Testis (tissue), 3 donors: ENCODE results near the gene CASP7. TPM values are rescaled to one million over a fixed set of nuclear protein-coding genes. Genes with fewer than 3 reads are reported as not detected.

Experiments used
- DNase-seq: peaks from one replicate; pipeline ENCODE4 v3.0.0-alpha.2; 2019
- H3K27ac ChIP-seq, 2 donors: fragments of 200-600 bp; sonication (generic); one replicate each; pipeline ENCODE4 v1.5.1; 2019
- H3K27me3 ChIP-seq: fragments of 200-600 bp; sonication (generic); one replicate; pipeline ENCODE4 v1.5.1; 2019
- H3K36me3 ChIP-seq: fragments of 200-600 bp; sonication (generic); one replicate; pipeline ENCODE4 v1.5.1; 2017; ENCODE audit warnings: low read depth; ENCODE audit errors: missing control alignments
- H3K4me1 ChIP-seq: fragments of 200-600 bp; sonication (generic); one replicate; pipeline ENCODE4 v1.5.1; 2019
- H3K4me3 ChIP-seq, 2 donors: fragments of 200-600 bp; sonication (generic); one replicate each; pipeline ENCODE4 v1.5.1; 2017 to 2019
- H3K9me3 ChIP-seq: fragments of 200-600 bp; sonication (generic); one replicate; pipeline ENCODE4 v1.5.1; 2017
- CTCF ChIP-seq, 3 experiments: fragments of 450-650 bp in 2 of 3; fragments of 200-600 bp in 1 of 3; sonication (generic) in 1 of 3; IDR thresholded peaks; one replicate each; pipeline ENCODE4 v1.5.1; 2016 to 2019; ENCODE audit warnings: antibody characterized with exemption in 3 of 3, mild to moderate bottlenecking in 2 of 3, moderate library complexity in 1 of 3
- POLR2A ChIP-seq: fragments of 450-650 bp; IDR thresholded peaks from one replicate; pipeline ENCODE4 v1.6.1; 2017; ENCODE audit warnings: antibody characterized with exemption, mild to moderate bottlenecking, moderate library complexity
- WGBS, 2 donors: methylation state at CpG; one replicate each; pipeline ENCODE4 v1.1.5; 2018; 5-methylcytosine and 5-hydroxymethylcytosine counted together
- intact Hi-C: fragments of 100-400 bp; cut with DNase I; formaldehyde crosslinking; loops from one replicate; pipeline ENCODE4 v1.15.1; 2023; ENCODE audit warnings: low total_unique reads
- polyA plus RNA-seq: library from polyadenylated mRNA; stranded (reverse); fragments of 350-450 nt; fragmentation: Illumina TruSeq; extraction: RNeasy Lipid Tissue Mini Kit (QIAGEN cat#74804); gene quantifications from one replicate; pipeline ENCODE4 v1.2.3, GENCODE V29; 2014; ENCODE audit warnings: low read depth, low replicate concordance; ENCODE audit not compliant: insufficient read depth
- total RNA-seq, 2 donors: library from RNA; depleted of rRNA; stranded (reverse); fragments of >200 nt; gene quantifications; one replicate each; pipeline ENCODE4 v1.2.3, GENCODE V29; 2016

The CASP7 gene
- total and polyA plus RNA-seq, 3 donors from 2014 or later: 7.5 to 12.7 (median 11.8) TPM

GRCh38 chr10:113656896-113657295 is 22.8 kb upstream of the CASP7 start:
- no peaks in the 10 kb centered on the region for H3K27me3 ChIP-seq
- TF ChIP-seq CTCF (IDR thresholded peaks at IDR 0.05) (no peak), POLR2A (no peak)
- H3K4me3 ChIP-seq: no peak overlapping the region
- no peaks in the 10 kb centered on the region for H3K9me3 ChIP-seq
- no peak overlapping the region for H3K27ac ChIP-seq
- DNase-seq: no peak
- no peaks in the 10 kb centered on the region for H3K36me3 ChIP-seq
- intact Hi-C loops: no loop called here
- H3K4me1 ChIP-seq: no peaks in the 10 kb centered on the region
- WGBS, 2 donors: 48 to 73% methylated on average over 2 of the region's 2 CpGs

- DNase-seq: no peak
- no peaks in the 10 kb centered on the region for H3K27me3 ChIP-seq
- intact Hi-C loops: no loop called here
- no peaks in the 10 kb centered on the region for H3K4me1 ChIP-seq
- H3K36me3 ChIP-seq: no peaks in the 10 kb centered on the region
- no peak overlapping the region for H3K4me3 ChIP-seq
- H3K27ac ChIP-seq: no peak overlapping the region
- no peaks in the 10 kb centered on the region for H3K9me3 ChIP-seq
- no peak for TF ChIP-seq CTCF (IDR thresholded peaks at IDR 0.05)
- TF ChIP-seq POLR2A: no peak
These were observed 22.2 kb upstream of the CASP7 start for GRCh38 chr10:113657544-113657943.

- no peaks in the 10 kb centered on the region for H3K4me1 ChIP-seq
- H3K27ac ChIP-seq: no peak overlapping the region
- H3K27me3 ChIP-seq: no peaks in the 10 kb centered on the region
- no peaks in the 10 kb centered on the region for H3K9me3 ChIP-seq
- TF ChIP-seq POLR2A (no peak), CTCF (IDR thresholded peaks at IDR 0.05) (no peak)
- intact Hi-C loops: no loop called here
- 88 to 97% methylated on average over 2 of the region's 2 CpGs for WGBS, 2 donors
- no peak for DNase-seq
- H3K4me3 ChIP-seq: no peak overlapping the region
- H3K36me3 ChIP-seq: no peaks in the 10 kb centered on the region
These were observed 18.4 kb upstream of the CASP7 start for GRCh38 chr10:113661332-113661731.

GRCh38 chr10:113663142-113663541 is 16.6 kb upstream of the CASP7 start:
- TF ChIP-seq POLR2A (no peak), CTCF (IDR thresholded peaks at IDR 0.05) (no peak)
- no peaks in the 10 kb centered on the region for H3K4me1 ChIP-seq
- H3K27me3 ChIP-seq: no peaks in the 10 kb centered on the region
- no peak for DNase-seq
- intact Hi-C loops: no loop called here
- H3K9me3 ChIP-seq: no peaks in the 10 kb centered on the region
- H3K36me3 ChIP-seq: no peaks in the 10 kb centered on the region
- WGBS, 2 donors: 85 to 86% methylated on average over 5 of the region's 5 CpGs
- H3K27ac ChIP-seq: no peak overlapping the region
- H3K4me3 ChIP-seq: no peak overlapping the region

- no peak for DNase-seq
- 87 to 88% methylated on average over 5 of the region's 5 CpGs for WGBS, 2 donors
- H3K4me3 ChIP-seq: no peak within 1 kb of the TSS
- no peaks in the 10 kb centered on the region for H3K9me3 ChIP-seq
- no peaks in the 10 kb centered on the region for H3K4me1 ChIP-seq
- no peak for TF ChIP-seq POLR2A
- TF ChIP-seq CTCF (IDR thresholded peaks at IDR 0.05): no peak
- H3K27ac ChIP-seq: no peak within 1 kb of the TSS
- H3K27me3 ChIP-seq: no peaks in the 10 kb centered on the region
- no peaks in the 10 kb centered on the region for H3K36me3 ChIP-seq
- intact Hi-C loops: no loop called here
These were observed 15.8 kb upstream of the CASP7 start, which contains the start of gene NRAP for GRCh38 chr10:113663908-113664307. TSS of gene NRAP (minus strand) at chr10:113664041. CDS start at chr10:113663882, 159 bp downstream.
